HG03460 (cell line): Measurements from ENCODE around the gene PNKD.

Experiments
- ATAC-seq: cut with Tn5 transposase; IDR thresholded peaks from one replicate; pipeline ENCODE4 v1.9.1; 2021; ENCODE audit not compliant: unreplicated experiment

PNKD gene

DNA sequence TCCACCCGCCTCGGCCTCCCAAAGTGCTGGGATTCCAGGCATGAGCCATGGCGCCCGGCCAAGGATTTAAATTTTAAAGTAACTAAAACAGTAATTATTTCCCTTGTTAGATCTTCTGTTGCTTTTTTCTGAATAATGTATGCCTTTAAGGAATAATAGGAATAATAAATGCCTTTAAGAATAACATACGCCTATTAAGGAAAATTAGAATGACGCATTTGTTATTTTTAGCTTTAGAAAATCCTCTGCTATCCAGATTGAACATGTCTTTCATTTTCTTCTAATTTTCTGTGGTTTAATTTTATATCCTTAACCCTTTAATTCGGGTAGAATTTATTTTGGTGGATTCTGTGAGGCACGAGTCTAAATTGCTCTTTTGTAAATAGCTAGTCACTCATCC is 45.1 kb downstream of the PNKD start:
- no peak for ATAC-seq

DNA sequence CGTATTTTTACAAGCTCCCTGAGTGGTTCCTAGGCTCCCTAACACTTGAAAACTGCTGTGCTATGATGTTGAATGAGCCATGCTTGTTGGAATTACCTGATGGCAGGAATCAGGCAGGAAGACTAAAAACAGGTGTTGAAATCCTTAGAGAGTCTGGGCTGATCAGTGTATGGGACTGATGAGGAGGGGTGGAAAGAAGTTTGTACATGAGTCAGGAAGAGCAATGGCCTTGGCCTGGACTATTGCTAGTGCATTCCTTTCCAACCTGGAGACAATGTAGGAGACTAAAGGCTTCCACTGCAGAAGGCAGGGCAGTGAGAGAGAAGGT is 46.9 kb downstream of the PNKD start:
- no peak for ATAC-seq

DNA sequence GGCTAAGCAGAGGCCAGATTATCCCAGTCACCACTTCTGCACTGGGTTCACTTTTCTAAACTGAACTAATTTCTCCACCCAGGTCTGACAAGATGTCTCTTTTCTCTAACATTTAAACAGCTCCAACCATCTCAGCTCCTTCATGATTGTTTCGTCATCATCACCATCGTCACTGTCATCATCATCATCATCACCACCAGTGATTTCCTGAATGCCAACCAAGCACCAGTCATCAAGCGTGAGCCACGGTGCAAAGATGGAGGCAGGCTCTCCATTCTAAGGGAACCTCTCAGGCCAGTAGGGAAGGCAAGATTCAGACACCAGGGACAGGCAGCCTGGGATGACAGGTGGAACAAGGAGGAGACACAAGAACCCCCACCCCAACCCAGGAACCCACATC is 47.5 kb downstream of the PNKD start:
- no peak for ATAC-seq

DNA sequence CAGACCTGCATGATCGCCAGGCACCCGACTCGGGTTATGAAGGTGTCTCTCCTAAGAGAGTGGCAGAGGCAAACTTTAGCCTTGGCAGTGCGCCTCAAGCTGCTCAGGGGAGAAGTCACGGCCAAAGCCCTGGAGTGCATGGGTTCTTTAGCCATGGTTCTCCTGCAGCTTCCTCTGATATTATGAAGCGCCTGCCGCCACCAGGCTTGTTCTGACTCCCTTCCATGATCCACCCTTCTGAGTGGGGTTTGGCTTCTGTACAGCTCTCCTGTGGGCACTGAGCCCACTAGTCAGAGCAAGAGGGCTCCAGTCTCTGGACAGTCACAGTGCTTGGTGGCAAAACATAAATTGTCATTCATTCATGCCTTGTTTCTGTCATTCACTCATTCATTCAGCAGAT is 47.9 kb downstream of the PNKD start:
- ATAC-seq: no peak

DNA sequence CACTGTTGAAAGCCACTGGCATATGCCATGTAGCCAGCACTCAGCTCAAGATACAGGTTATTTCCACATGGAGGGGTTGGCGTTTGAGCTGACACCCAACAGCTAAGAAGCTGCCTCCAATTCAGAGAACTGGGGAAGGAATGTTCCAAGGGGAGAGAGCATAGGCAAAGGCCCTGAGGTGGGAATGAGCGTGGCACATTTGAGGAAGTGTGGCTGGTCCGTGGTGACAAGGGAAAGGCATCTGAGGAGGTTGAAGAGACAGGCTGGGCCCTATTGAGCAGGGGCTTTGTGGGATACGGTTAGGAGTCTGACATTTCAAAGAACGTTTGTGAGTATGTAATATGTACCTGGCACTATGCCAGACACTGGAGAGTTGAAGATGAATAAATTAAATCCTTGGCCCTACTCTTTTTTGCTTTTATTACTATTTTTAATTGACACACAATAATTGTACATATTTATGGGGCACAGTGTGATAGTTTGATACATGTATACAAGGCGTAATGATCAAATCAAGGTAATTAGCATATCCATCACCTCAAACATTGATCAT is 49.6 kb downstream of the PNKD start:
- ATAC-seq: no peak

DNA sequence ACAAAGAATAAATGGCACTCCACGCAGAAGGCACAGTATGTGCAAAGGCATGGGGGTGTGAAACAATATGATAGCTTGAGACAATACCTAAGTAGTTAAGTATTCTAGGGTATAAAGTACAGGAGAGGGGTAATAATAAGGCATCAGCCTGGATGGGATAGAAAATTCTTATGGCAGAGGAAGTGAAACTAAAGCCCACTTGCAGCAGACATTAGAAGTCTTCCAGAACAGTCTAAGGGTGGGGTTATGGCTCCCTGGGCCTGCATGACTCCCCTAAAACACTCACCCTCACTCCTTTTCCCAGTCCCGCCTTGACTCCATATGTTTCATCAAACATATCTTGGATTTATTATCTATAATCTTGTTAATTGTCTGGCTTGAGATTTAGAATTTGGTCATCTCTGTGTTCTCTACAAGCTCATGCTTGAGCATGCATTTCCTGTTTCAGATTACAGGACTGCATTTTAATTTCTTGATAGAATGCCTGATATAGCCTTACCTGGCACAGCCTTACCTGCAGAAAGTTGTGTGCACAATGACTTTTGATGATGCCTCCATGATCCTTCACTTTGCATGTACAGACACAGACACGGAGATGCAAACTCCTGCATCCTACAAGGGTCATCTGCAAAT is 50.5 kb downstream of the PNKD start:
- no peak for ATAC-seq

DNA sequence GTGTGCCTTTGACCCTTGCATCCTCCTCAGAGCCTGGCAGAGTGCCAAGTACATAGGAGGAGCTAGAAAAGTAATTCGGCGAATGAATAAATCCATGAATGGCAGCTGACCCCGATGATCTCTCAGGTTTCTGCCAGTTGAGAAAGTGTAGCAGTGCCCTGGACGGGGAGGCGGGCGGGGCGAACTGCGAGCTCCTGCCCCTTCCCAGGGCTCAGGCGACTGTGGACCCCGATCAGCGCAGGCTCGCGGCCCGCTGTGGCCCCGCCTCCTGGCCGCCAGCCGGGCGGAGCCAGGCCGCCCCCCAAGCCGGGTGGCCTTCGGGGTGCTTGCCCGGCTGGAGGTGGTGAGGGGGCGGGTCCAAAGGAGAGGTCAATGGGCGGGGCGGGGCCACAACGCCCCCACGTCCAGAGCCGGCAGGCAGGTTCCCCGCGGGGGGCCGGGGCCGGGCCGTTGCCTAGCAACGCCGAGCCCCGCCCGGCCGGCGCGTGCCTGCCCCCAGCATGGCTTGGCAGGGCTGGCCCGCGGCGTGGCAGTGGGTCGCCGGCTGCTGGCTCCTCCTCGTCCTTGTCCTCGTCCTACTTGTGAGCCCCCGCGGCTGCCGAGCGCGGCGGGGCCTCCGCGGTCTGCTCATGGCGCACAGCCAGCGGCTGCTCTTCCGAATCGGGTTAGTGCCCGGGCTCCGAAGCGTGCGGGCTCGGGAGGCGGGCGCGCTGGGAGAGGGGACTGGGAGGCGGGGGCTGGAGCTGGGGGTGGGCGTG is 52.6 kb downstream of the PNKD start:
- peak; percentile 65 for ATAC-seq

DNA sequence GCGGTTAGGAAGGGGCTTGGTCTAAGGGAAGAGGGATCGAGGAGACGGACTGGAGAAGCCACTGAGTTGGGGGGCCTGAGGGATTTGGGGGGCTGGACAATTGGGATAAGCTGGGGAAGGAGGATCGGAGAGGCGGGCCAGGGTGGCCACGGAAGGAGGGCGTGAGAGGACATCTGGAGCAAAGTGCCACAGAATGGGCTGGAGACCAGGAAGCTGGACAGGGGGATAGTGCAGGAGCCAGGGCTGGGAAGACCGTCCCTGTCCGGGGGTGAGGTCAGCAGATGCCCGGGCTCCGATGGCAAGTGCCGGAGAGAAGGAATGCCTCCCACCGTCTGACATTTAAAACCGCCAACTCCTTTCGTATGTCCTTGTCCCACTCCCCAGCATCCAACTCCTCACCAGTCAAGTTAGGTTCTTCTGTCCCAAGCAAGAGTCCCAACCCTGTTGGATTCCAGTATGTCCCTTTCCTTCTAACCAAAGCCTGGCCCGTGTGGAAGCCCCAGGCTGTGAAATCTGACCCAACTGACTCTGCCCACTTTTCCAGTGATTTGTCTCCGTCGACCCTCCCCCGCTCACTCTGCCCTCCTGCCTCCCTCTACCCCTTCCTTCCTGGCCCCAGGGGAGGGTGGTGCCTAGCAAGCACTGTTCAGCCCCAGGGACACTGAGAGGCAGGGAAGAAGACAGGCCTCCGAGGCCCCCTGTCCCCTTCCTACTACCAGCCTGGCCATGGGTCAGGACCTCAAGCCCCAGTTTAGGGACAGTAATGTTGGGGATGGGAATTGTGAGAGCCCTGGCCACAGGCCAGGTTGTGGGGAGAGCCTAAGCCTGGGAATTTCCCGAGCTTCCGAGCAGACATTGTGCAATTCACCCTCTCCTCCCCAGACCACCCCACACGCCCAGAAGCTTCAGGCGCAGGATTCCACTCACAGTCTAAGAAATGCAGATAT is 53.5 kb downstream of the PNKD start:
- no peak for ATAC-seq

DNA sequence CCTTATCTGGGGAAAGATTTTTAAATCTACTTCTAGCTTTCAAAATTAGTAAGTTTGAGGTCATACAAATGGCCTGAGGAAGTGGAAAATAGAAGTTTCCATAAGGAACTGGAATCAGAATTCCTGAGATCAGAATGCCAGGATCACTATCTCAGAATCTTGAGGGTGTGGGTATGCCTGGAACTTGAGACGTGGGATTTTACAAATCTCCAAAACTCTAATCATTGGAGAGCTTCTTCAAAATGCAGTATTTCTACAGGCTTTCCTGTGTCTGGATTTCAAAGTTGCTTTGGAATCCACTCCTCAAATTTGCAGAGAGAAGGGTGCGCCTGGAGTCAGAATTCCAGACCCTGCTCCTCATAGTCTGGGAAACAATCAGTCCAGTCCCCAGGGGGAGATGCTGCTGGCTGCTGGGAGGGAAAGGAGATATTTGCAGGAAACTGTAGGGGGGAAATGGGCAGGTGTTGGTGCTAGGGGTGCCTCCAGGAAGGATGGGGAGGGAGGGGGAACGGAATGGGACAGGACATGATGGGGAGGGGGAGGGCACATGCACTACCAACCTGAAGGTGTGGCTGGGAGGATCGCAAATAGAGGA is 55.3 kb downstream of the PNKD start:
- no peak for ATAC-seq

DNA sequence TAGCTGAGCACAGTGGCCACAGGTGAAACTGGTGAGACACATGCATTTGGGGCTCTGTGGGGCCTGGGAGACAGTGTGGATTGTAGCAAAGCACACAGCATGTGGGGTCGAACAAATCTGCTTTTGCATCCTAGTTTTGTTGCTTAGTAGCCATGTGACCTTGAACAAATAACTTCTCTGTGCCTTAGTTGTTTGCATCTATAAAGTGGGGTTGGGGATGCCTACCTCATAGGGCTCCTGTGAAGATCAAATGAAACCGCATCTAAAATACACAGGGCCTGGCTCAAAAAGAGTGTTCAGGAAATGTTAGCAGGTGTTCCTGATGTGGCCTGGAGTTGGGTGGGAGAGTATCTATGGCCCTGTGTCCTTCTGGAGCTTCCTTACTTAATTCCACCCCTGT is 56.0 kb downstream of the PNKD start:
- no peak for ATAC-seq

DNA sequence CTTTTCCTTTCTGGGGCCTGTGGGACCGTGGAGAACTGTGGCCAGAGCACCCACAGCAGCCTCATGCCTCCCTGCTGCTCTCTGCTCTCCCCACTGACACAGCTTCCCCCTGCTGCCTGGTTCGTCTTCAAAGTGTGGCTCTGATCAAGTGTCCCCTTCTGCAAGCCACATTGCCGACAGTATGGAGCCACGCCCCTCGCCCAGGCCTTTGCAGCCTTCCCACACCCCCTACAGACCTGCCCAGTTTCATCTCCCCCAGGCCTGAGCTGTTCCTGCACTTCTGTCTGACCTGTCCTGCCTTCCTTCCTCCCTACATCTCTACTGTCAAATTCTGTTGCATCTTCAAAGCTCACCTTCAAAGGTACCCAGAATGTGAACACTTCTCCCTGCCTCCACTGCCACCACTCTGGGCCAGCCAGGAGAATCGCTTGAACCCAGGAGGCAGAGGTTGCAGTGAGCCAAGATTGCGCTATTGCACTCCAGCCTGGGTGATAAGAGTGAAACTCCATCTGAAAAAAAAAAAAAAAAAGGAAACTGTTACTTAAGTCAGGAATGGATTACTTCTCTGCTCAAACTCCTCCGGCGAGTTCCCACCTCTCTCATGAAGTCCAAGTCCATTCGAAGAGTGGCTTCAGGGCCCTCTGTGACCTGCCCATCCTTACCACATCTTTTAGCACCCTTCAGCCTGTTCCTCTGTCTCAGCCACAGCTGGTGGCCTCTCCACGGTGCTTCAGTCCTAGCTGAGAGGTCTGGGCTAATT is 57.3 kb downstream of the PNKD start:
- ATAC-seq: no peak

DNA sequence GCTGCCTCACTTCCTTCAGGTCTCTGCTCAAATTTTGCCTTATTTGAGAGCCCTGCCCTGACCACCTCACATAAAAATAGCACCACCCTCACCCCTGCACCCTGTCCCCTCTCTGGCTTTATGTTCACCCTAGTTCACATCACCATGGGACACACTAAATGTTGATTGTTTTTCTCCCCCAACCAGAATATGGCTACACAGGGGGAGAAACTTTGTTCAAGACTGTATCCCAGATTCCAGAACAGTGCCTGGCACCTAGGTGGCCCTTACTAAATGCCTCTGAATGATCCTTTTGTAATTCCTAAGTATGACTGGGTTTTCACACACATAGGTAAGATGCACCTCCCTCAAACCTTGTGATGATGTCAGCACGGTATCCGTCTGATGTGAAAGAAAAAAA is 58.0 kb downstream of the PNKD start:
- ATAC-seq: no peak

DNA sequence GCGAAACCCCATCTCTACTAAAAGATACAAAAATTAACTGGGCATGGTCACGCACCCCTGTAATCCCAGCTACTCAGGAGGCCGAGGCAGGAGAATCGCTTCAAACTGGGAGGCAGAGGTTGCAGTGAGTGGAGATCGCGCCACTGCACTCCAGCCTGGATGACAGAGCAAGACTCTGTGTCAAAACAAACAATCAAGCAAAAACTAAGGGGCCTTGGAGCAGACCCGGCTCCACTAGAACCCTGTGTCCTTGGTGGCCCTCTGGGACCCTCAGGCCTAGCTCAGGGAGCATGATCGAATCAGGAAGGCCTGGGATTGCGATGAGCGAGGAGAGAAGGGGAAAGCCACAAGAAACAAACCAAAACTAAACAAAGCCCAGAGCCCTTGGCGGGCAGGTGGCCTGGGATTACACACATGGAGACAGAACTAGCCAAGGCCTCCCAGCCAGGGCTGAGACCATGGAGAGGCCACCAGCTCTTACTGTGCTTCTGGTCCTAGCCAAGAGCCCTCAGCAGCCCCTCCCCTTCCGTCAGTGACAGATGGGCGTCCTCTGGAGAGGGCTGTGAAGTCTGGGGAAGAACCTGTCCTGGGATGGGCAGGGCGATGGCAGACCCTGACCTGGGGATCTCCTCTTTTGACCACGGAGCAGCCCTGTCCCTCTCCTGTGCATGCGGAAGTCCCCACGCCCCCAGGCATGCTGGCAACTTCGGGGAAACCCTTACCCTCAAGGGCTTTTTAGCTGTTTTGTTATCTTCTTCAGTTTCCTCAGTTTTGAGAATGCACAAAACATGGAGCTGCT is 58.9 kb downstream of the PNKD start:
- peak; percentile 46 for ATAC-seq

DNA sequence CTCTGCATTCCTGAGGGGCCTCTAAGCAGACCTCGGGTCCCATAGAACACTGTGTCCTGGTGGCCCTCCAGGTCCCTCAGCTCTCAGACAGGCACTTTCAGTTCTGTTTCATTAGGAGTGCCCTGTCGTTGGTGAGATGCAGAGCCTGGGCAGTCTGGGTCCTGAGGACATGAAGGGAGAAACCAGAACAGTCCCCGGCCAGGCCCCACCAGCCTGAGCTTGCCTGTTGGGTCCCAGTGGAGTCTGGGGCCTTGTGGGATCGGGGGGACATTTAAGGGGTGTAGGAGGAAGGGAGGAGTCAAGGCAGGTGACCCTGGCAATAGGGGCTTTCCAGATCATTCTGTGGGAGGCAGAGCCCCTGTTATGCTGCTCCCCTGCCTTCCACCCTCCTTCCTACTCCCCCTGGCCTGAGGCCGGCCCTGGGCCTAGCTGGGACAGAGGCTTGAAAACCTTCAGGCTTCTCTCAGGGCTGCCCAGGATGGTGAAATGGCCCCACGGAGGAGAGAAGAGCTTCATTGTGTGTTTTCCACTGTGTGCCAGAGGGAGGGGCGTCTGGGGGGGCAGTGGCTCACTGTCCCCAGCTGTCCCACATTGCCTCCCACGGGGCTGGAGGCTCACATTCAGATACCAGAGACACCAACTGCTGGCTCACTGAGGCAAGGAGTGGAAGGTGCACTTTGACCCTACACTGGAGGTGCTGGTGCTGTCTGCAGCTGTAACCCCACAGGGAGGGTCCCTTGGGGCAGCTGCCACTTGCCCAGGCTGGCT is 59.7 kb downstream of the PNKD start:
- ATAC-seq: peak; percentile 39

DNA sequence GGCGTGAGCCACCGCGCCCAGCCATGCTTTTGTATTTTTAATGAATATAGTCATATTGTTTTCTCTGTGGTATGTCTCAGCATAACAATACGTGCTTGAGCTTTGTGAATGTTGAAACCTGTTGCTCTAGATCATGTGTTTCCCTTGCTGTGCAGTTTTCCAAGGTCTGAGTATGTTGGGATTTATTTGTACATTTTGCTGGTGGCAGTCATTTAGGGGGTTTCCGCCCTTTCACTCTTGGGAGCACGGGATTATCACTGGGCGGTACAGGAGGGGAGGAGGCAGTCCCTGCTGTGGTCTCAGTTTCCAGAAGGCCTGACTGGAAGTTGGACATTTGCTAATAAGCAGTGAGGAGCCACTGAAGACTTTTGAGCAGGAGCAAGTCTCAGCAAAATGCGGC is 61.4 kb downstream of the PNKD start:
- ATAC-seq: no peak

DNA sequence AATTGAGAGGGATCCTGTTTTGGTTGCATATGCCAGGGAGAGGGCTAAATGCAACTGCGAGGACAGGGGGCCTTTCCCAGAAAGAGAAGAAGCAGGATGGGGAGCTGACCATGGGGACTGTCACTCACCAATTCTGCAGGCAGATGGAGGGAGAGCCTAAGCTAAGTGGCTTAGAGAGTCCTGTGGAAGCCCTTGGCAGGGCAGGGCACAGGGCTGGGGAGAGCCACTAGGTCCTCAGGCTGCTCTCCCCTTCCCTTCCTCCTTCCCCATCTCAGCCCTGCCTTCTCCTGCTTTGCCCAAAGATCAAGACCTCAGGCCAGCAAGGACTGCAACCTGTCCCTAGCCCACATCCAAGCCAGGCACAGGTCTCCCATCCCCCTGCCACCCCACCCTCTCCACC is 62.0 kb downstream of the PNKD start:
- no peak for ATAC-seq

DNA sequence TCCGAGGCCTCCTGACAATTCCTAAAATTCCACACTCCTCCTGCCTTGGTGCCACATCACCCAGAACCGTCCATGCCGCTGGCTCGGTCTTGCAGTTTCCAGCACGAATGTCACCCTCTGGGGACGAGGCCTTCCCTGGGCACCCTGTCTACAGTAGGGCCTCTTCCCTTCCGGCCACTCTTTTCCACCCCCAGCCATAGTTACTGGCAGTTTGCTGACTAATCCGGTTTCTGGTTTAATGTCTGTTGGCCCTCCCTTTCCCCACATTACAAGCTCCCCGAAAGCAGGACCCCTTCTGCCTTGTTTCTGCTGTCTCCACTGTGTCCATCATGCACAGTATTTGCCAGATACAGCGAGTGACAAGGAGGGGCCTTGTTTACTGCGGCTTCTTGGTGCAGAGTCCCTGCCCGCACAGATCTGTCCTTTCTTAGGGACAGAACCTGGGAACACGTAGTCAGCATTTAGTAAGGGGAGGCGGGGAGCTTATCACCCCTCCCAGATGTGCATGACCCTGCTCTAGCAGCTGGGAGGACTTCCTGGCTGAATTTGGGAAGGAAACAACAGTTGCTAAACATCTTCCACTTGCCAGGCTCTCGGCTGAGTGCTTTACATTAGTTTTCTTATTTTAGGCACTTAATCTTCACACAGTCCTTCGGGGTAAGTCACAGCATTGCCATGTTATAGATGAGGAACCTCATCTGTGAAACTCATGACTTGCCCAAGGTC is 62.8 kb downstream of the PNKD start:
- no peak for ATAC-seq

DNA sequence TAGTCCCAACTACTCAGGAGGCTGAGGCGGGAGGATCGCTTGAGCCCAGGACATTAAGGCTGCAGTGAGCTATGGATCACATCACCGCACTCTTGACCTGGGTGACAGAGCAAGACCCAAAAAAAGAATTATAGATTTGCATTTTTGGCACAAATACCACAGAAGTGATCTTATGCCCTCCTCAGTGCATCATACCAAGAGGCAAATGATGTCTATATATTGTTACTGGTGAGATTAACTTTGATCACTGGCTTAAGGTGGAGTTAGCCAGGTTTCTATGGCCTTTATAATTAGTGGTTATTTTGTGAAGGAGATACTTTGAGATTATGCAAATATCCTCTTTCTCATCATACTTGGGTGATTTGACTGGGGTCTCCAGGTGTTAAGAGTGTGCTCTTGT is 64.2 kb downstream of the PNKD start:
- no peak for ATAC-seq
